Measurements from ENCODE around the gene RAI2.
"Not testable (repeated sequence)": the region's sequence is repeated elsewhere in the genome, so short reads cannot be mapped to it uniquely, and the experiment has no call there.

The RAI2 gene

GRCh38 chrX:17798921-17799320 lies 62.2 kb downstream of the RAI2 start:
- TF ChIP-seq MAX (IDR thresholded peaks at IDR 0.05; ENCODE audit: low read depth, low read length) (no peak), MYC (IDR thresholded peaks at IDR 0.05; ENCODE audit: low read depth, low read length) (no peak), POLR2A (IDR thresholded peaks at IDR 0.05; ENCODE audit: extremely low read depth, insufficient read length) (no peak), CTCF (IDR thresholded peaks at IDR 0.05; ENCODE audit: low read depth, low read length) (no peak)
- no peak for DNase-seq (ENCODE audit: low read depth)
- no peak overlapping the region for H3K4me3 ChIP-seq (ENCODE audit: low read depth, low read length)

- DNase-seq (ENCODE audit: low read depth): no peak
- TF ChIP-seq CTCF (IDR thresholded peaks at IDR 0.05; ENCODE audit: low read depth, low read length) (no peak), MAX (IDR thresholded peaks at IDR 0.05; ENCODE audit: low read depth, low read length) (no peak), POLR2A (IDR thresholded peaks at IDR 0.05; ENCODE audit: extremely low read depth, insufficient read length) (no peak), MYC (IDR thresholded peaks at IDR 0.05; ENCODE audit: low read depth, low read length) (no peak)
- no peak overlapping the region for H3K4me3 ChIP-seq (ENCODE audit: low read depth, low read length)
Measured at GRCh38 chrX:17792826-17793225, 68.3 kb downstream of the RAI2 start.

GRCh38 chrX:17788956-17789562 lies 72.0 kb downstream of the RAI2 start:
- H3K4me3 ChIP-seq (ENCODE audit: low read depth, low read length): no peak overlapping the region
- TF ChIP-seq MYC (IDR thresholded peaks at IDR 0.05; ENCODE audit: low read depth, low read length) (no peak), CTCF (IDR thresholded peaks at IDR 0.05; ENCODE audit: low read depth, low read length) (no peak), MAX (IDR thresholded peaks at IDR 0.05; ENCODE audit: low read depth, low read length) (no peak), POLR2A (IDR thresholded peaks at IDR 0.05; ENCODE audit: extremely low read depth, insufficient read length) (no peak)
- peak; percentile 22 for DNase-seq (ENCODE audit: low read depth)

GRCh38 chrX:17788439-17788838 lies 72.7 kb downstream of the RAI2 start:
- DNase-seq (ENCODE audit: low read depth): peak; percentile 48
- H3K4me3 ChIP-seq (ENCODE audit: low read depth, low read length): no peak overlapping the region
- peak; percentile 70 for TF ChIP-seq CTCF (IDR thresholded peaks at IDR 0.05; ENCODE audit: low read depth, low read length)
- TF ChIP-seq MYC (IDR thresholded peaks at IDR 0.05; ENCODE audit: low read depth, low read length): no peak

- TF ChIP-seq CTCF (IDR thresholded peaks at IDR 0.05; ENCODE audit: low read depth, low read length): no peak
- no peak for DNase-seq (ENCODE audit: low read depth)
- H3K4me3 ChIP-seq (ENCODE audit: low read depth, low read length): no peak overlapping the region
Measured at GRCh38 chrX:17787557-17787956, 73.5 kb downstream of the RAI2 start.

GRCh38 chrX:17786554-17787347 lies 74.3 kb downstream of the RAI2 start:
- not testable (repeated sequence) for H3K4me3 ChIP-seq (ENCODE audit: low read depth, low read length); DNase-seq (ENCODE audit: low read depth)

Measured in NB4 (cell line).